GM23338 (cell line): ENCODE data around the gene MOV10. TPM values are rescaled to one million over a fixed set of nuclear protein-coding genes. Genes with fewer than 3 reads are reported as not detected.

Source experiments
- ATAC-seq: fragments of 200-7000 bp; cut with Tn5 transposase; 3 replicates; pipeline ENCODE4 v1.9.1; 2020
- DNase-seq: peaks from one replicate; pipeline ENCODE4 v3.0.0-alpha.2; 2015; ENCODE audit warnings: low spot score
- H2AFZ ChIP-seq: fragments of 200-600 bp; sonication (generic); 2 replicates; pipeline ENCODE4 v1.8.0; 2016; ENCODE audit warnings: antibody characterized with exemption, mild to moderate bottlenecking, moderate library complexity
- H3F3A ChIP-seq: fragments of 200-600 bp; sonication (generic); replicated peaks from 2 replicates; pipeline ENCODE4 v1.8.0; 2017; ENCODE audit warnings: antibody characterized with exemption, mixed run types, low read depth
- H3K27ac ChIP-seq: fragments of 200-600 bp; sonication (generic); 2 replicates; pipeline ENCODE4 v1.6.1; 2016; ENCODE audit warnings: low read depth
- H3K27me3 ChIP-seq: fragments of 200-600 bp; sonication (generic); 2 replicates; pipeline ENCODE4 v1.8.0; 2016; ENCODE audit warnings: mild to moderate bottlenecking, mixed run types, moderate library complexity; ENCODE audit not compliant: insufficient read depth
- H3K36me3 ChIP-seq: fragments of 200-600 bp; sonication (generic); 2 replicates; pipeline ENCODE4 v1.8.0; 2016; ENCODE audit warnings: mild to moderate bottlenecking; ENCODE audit not compliant: insufficient read depth
- H3K4me1 ChIP-seq: fragments of 200-600 bp; sonication (generic); 2 replicates; pipeline ENCODE4 v1.8.0; 2016; ENCODE audit warnings: mild to moderate bottlenecking, moderate library complexity; ENCODE audit not compliant: insufficient read depth
- H3K4me2 ChIP-seq: fragments of 200-600 bp; sonication (generic); 2 replicates; pipeline ENCODE4 v1.7.1; 2017; ENCODE audit warnings: mixed run types
- H3K4me3 ChIP-seq: fragments of 200-600 bp; sonication (generic); 2 replicates; pipeline ENCODE4 v1.6.1; 2016; ENCODE audit warnings: mixed run types
- H3K79me2 ChIP-seq: fragments of 200-600 bp; sonication (generic); replicated peaks from 2 replicates; pipeline ENCODE4 v1.8.0; 2017; ENCODE audit warnings: mild to moderate bottlenecking; ENCODE audit not compliant: insufficient read depth
- H3K9me2 ChIP-seq: fragments of 200-600 bp; sonication (generic); 2 replicates; pipeline ENCODE4 v1.8.0; 2017; ENCODE audit not compliant: insufficient read depth
- H4K20me1 ChIP-seq: fragments of 200-600 bp; sonication (generic); replicated peaks from 2 replicates; pipeline ENCODE4 v1.8.0; 2017; ENCODE audit warnings: mild to moderate bottlenecking; ENCODE audit not compliant: insufficient read depth
- H3K27ac Mint-ChIP-seq: 2 replicates; pipeline ENCODE4 v1.8.0; 2020; ENCODE audit warnings: inconsistent platforms, mild to moderate bottlenecking, moderate library complexity, mixed read lengths
- H3K27me3 Mint-ChIP-seq: 3 replicates; pipeline ENCODE4 v1.8.0; 2022; ENCODE audit warnings: low read depth, mild to moderate bottlenecking, moderate library complexity, mixed read lengths, inconsistent platforms; ENCODE audit not compliant: insufficient read depth, poor library complexity
- H3K36me3 Mint-ChIP-seq: 3 replicates; pipeline ENCODE4 v1.8.0; 2021; ENCODE audit warnings: low read depth, mild to moderate bottlenecking, inconsistent platforms, moderate library complexity, mixed read lengths
- H3K4me1 Mint-ChIP-seq: 3 replicates; pipeline ENCODE4 v1.8.0; 2020; ENCODE audit warnings: mild to moderate bottlenecking, inconsistent platforms, mixed read lengths
- H3K4me3 Mint-ChIP-seq: 3 replicates; pipeline ENCODE4 v1.8.0; 2021; ENCODE audit warnings: moderate library complexity, mild to moderate bottlenecking, inconsistent platforms, mixed read lengths
- H3K9me3 Mint-ChIP-seq: 3 replicates; pipeline ENCODE4 v1.8.0; 2020; ENCODE audit warnings: moderate library complexity, mild to moderate bottlenecking, inconsistent platforms, mixed read lengths
- CREB1 ChIP-seq: fragments of 250-450 bp; sonication (Bioruptor Pico); IDR thresholded peaks from 2 replicates; pipeline ENCODE4 v1.5.0; 2020; ENCODE audit warnings: low read depth, mild to moderate bottlenecking, moderate library complexity
- EZH2phosphoT487 ChIP-seq: fragments of 200-600 bp; sonication (generic); IDR thresholded peaks from one replicate; pipeline ENCODE4 v1.8.1; 2018; ENCODE audit warnings: antibody characterized with exemption; ENCODE audit not compliant: unreplicated experiment
- JUNB ChIP-seq: IDR thresholded peaks from one replicate; pipeline ENCODE4 v1.6.1; 2016; ENCODE audit warnings: antibody characterized with exemption; ENCODE audit not compliant: unreplicated experiment
- NANOG ChIP-seq: IDR thresholded peaks from 2 replicates; pipeline ENCODE4 v1.6.1; 2016; ENCODE audit warnings: antibody characterized with exemption, borderline replicate concordance
- POLR2AphosphoS5 ChIP-seq: IDR thresholded peaks from 2 replicates; pipeline ENCODE4 v1.6.1; 2016; ENCODE audit warnings: antibody characterized with exemption, low read depth
- STAT1 ChIP-seq: IDR thresholded peaks from one replicate; pipeline ENCODE4 v1.6.1; 2016; ENCODE audit warnings: antibody characterized with exemption; ENCODE audit not compliant: unreplicated experiment
- ZNF114 ChIP-seq: fragments of 250-450 bp; sonication (Bioruptor Pico); IDR thresholded peaks from 2 replicates; pipeline ENCODE4 v1.5.0; 2020; ENCODE audit warnings: mild to moderate bottlenecking, moderate library complexity
- ZNF331 ChIP-seq: fragments of 250-450 bp; sonication (Bioruptor Pico); IDR thresholded peaks from 2 replicates; pipeline ENCODE4 v1.5.0; 2020; ENCODE audit warnings: low read depth, mild to moderate bottlenecking, moderate library complexity
- polyA plus RNA-seq: library from polyadenylated mRNA; unstranded; fragments of >200 nt; fragmentation: Nextera tagmentation; extraction: Ambion mirVana; gene quantifications from 2 replicates; pipeline ENCODE4 v1.2.1, GENCODE V29; 2016
- total RNA-seq: library from RNA; depleted of rRNA; stranded (reverse); fragments of >200 nt; shearing (Covaris generic); gene quantifications from 2 replicates; pipeline ENCODE4 v1.2.3, GENCODE V29; 2014
- TF ChIP-seq, protein P1 (sequence below): fragments of 250-450 bp; sonication (Bioruptor Pico); IDR thresholded peaks from 2 replicates; pipeline ENCODE4 v1.5.0; 2020; ENCODE audit warnings: mild to moderate bottlenecking, moderate library complexity
- TF ChIP-seq, protein P2 (sequence below): IDR thresholded peaks from 2 replicates; pipeline ENCODE4 v1.6.1; 2016; ENCODE audit warnings: antibody characterized with exemption

MOV10 gene
- total and polyA plus RNA-seq, 2 experiments from 2014 or later: 53.6 to 77.6 TPM

DNA sequence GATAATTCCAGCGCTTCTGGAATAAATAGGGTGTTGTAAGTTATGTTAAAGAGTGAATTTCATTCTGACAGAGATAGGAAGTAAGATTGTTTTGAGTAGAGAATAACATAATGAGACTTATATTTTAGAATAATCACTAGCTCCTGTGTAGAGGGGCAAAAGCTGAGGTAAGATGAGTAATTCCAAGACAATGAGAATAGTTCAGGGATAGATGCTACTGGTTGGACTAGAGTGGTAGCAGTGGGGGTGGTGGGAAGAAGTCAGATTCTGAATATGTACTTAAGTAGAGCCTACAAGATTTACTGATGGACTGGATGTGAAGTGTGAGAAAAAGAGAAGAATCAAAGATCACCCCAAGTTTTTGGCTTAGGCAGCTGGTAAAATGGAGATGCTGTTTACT lies 23.3 kb upstream of the MOV10 start (continued):
- TF ChIP-seq, protein P1, sequence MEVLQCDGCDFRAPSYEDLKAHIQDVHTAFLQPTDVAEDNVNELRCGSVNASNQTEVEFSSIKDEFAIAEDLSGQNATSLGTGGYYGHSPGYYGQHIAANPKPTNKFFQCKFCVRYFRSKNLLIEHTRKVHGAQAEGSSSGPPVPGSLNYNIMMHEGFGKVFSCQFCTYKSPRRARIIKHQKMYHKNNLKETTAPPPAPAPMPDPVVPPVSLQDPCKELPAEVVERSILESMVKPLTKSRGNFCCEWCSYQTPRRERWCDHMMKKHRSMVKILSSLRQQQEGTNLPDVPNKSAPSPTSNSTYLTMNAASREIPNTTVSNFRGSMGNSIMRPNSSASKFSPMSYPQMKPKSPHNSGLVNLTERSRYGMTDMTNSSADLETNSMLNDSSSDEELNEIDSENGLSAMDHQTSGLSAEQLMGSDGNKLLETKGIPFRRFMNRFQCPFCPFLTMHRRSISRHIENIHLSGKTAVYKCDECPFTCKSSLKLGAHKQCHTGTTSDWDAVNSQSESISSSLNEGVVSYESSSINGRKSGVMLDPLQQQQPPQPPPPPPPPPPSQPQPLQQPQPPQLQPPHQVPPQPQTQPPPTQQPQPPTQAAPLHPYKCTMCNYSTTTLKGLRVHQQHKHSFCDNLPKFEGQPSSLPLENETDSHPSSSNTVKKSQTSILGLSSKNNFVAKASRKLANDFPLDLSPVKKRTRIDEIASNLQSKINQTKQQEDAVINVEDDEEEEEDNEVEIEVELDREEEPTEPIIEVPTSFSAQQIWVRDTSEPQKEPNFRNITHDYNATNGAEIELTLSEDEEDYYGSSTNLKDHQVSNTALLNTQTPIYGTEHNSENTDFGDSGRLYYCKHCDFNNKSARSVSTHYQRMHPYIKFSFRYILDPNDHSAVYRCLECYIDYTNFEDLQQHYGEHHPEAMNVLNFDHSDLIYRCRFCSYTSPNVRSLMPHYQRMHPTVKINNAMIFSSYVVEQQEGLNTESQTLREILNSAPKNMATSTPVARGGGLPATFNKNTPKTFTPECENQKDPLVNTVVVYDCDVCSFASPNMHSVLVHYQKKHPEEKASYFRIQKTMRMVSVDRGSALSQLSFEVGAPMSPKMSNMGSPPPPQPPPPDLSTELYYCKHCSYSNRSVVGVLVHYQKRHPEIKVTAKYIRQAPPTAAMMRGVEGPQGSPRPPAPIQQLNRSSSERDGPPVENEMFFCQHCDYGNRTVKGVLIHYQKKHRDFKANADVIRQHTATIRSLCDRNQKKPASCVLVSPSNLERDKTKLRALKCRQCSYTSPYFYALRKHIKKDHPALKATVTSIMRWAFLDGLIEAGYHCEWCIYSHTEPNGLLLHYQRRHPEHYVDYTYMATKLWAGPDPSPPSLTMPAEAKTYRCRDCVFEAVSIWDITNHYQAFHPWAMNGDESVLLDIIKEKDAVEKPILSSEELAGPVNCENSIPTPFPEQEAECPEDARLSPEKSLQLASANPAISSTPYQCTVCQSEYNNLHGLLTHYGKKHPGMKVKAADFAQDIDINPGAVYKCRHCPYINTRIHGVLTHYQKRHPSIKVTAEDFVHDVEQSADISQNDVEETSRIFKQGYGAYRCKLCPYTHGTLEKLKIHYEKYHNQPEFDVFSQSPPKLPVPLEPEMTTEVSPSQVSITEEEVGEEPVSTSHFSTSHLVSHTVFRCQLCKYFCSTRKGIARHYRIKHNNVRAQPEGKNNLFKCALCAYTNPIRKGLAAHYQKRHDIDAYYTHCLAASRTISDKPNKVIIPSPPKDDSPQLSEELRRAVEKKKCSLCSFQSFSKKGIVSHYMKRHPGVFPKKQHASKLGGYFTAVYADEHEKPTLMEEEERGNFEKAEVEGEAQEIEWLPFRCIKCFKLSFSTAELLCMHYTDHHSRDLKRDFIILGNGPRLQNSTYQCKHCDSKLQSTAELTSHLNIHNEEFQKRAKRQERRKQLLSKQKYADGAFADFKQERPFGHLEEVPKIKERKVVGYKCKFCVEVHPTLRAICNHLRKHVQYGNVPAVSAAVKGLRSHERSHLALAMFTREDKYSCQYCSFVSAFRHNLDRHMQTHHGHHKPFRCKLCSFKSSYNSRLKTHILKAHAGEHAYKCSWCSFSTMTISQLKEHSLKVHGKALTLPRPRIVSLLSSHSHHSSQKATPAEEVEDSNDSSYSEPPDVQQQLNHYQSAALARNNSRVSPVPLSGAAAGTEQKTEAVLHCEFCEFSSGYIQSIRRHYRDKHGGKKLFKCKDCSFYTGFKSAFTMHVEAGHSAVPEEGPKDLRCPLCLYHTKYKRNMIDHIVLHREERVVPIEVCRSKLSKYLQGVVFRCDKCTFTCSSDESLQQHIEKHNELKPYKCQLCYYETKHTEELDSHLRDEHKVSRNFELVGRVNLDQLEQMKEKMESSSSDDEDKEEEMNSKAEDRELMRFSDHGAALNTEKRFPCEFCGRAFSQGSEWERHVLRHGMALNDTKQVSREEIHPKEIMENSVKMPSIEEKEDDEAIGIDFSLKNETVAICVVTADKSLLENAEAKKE (CRISPR knock-in tag): no peak
- no peak for TF ChIP-seq STAT1
- TF ChIP-seq NANOG: no peak
- TF ChIP-seq CREB1 (CRISPR knock-in tag): no peak
- no peak for TF ChIP-seq EZH2phosphoT487
- TF ChIP-seq ZNF331 (CRISPR knock-in tag): no peak
- TF ChIP-seq POLR2AphosphoS5: no peak

DNA sequence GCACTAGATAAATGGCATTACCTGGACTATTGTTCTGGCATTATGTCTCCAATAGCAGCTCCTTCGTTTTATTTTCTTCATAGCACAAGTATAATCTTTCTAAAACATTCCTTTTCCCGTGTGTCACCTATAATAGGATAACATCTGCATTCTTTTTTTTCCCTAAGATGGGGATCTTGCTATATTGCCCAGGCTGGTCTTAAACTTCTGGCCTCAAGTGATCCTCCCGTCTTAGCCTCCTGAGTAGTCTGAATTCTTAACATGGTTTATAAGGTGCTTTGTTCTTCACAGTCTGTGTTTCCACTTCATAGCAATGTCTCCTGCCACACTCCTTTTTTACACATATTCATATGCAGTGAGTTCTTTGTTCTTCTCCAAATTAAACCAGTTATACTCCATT lies 8.6 kb upstream of the MOV10 start:
- ATAC-seq: no peak
- Histone ChIP-seq H3F3A (no peaks in the 10 kb centered on the region), H3K4me2 (no peak overlapping the region), H3K4me3 (no peak overlapping the region), H3K4me1 (peaks cover 8% of the 10 kb centered on the region), H2AFZ (no peak overlapping the region), H3K9me2 (no peaks in the 10 kb centered on the region), H3K36me3 (peaks cover 29% of the 10 kb centered on the region), H3K27ac (no peak overlapping the region), H4K20me1 (peaks cover 5% of the 10 kb centered on the region; the same call in 1 of the 2 replicates), H3K79me2 (no peaks in the 10 kb centered on the region), H3K27me3 (no peaks in the 10 kb centered on the region)
- Mint-ChIP-seq H3K9me3 (no peaks in the 10 kb centered on the region), H3K4me1 (peaks cover 15% of the 10 kb centered on the region), H3K4me3 (no peak overlapping the region), H3K36me3 (peaks cover 84% of the 10 kb centered on the region), H3K27me3 (peaks cover 2% of the 10 kb centered on the region), H3K27ac (no peak overlapping the region)
- no peak for DNase-seq
- no peak for TF ChIP-seq EZH2phosphoT487
- TF ChIP-seq ZNF114 (CRISPR knock-in tag): no peak
- TF ChIP-seq JUNB: no peak
- TF ChIP-seq, protein P1 (CRISPR knock-in tag): no peak
- TF ChIP-seq, protein P2, sequence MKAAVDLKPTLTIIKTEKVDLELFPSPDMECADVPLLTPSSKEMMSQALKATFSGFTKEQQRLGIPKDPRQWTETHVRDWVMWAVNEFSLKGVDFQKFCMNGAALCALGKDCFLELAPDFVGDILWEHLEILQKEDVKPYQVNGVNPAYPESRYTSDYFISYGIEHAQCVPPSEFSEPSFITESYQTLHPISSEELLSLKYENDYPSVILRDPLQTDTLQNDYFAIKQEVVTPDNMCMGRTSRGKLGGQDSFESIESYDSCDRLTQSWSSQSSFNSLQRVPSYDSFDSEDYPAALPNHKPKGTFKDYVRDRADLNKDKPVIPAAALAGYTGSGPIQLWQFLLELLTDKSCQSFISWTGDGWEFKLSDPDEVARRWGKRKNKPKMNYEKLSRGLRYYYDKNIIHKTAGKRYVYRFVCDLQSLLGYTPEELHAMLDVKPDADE: no peak
- TF ChIP-seq CREB1 (CRISPR knock-in tag): no peak
